Measurements from ENCODE around the gene ARHGEF38.

Gene ARHGEF38, protein sequence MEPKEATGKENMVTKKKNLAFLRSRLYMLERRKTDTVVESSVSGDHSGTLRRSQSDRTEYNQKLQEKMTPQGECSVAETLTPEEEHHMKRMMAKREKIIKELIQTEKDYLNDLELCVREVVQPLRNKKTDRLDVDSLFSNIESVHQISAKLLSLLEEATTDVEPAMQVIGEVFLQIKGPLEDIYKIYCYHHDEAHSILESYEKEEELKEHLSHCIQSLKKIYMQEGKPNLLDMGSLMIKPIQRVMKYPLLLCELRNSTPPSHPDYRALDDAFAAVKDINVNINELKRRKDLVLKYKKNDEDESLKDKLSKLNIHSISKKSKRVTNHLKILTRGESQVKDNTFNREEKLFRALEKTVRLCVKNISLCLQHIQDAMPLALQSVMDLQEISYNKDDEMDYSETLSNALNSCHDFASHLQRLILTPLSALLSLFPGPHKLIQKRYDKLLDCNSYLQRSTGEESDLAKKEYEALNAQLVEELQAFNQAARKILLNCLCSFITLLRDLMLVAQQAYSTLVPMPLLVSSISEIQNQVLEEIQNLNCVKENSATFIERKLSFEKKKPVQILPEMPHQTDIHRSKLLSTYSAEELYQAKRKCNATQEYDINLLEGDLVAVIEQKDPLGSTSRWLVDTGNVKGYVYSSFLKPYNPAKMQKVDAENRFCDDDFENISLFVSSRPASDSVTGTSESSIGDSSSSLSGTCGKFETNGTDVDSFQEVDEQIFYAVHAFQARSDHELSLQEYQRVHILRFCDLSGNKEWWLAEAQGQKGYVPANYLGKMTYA

DNA sequence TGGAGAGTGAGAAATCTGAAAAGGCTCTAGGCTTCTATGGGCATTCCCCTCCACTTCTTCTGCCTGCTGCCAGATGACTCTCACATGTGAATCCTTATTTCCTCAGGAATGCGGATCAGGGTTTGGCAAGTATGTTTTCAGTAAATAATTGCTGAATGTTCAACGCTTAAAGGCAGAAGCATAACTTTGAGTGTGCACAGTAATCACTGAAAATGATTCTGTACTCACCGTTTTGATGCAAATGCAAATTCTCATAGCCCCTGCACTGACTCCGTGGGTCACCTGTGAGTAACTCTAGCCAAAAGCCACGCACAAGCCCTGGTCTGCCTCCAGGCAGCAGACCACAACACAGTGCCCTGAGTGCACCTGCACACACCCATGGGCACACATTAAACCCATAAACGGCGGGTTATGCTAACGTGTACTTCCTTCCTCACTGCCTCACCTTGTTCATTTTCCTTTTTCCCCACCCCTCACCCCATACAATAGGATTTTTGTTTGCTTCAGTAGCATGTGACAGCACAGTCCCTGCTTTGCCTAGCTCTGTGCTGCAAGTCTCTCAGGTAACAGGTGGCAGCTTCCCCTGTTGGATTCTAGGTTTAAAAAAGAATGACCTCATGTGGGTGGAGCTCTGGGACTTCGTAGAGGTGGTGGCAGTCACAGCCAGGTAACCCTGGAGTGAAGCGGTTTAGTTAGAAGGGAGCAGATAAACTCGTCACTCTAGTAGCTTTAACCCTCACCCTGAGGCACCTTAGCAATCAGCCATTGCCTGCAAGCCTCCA is at the start of gene ARHGEF38:
ARHGEF38 (plus strand) TSS at position 656 of the 782 bp plus-strand sequence. CDS start 146 bp downstream, outside the sequence.
- no peak for TF ChIP-seq POLR2A (IDR thresholded peaks at IDR 0.05; ENCODE audit: low read depth, low read length)
- FAIRE-seq = no peak

DNA sequence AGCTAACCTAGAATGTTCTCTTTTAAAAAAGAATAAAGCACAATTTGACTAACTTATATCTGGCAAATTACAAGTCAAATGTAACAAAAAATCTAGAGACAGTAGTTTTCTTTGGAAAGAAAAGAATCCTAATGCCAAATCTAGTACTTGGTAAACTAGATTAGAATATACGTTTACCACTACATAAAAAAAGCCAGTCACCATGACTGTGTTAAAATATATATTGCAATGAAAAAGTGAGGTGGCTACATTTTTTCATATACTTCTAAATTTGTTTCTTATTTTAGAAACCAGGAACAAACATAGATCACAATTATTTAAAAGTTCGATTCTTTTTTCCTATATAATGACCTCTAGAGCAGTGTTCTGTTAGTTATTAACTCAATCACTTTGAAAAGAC is 48.9 kb upstream of the ARHGEF38 start:
- TF ChIP-seq POLR2A (IDR thresholded peaks at IDR 0.05; ENCODE audit: low read depth, low read length) = no peak
- no peak for DNase-seq (ENCODE audit: insufficient read length, low spot score)
- FAIRE-seq = no peak

More for the DNA sequence above, at the start of gene ARHGEF38:
- no peak for DNase-seq (ENCODE audit: insufficient read length, low spot score)

DNA sequence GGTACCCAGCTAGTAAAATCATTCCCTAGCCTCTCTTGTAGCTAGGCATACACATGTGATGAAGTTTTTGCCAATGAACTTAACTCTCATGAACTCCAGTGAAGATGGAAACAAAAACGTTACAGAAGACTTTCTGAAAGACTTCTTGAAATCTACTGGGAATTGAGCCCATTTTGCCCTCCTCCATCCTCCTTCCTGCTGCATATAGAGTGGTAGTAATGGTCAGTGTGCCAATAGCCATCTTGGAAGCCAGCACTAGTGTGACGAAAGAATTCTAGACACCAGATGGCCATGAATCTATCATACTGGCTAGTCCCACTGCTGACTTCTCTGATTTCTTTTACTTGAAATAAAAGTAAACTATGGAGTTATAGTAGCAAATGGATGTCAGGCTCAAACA is 47.7 kb upstream of the ARHGEF38 start:
- FAIRE-seq (no peak), DNase-seq (ENCODE audit: insufficient read length, low spot score) (no peak)
- TF ChIP-seq POLR2A (IDR thresholded peaks at IDR 0.05; ENCODE audit: low read depth, low read length) = no peak

DNA sequence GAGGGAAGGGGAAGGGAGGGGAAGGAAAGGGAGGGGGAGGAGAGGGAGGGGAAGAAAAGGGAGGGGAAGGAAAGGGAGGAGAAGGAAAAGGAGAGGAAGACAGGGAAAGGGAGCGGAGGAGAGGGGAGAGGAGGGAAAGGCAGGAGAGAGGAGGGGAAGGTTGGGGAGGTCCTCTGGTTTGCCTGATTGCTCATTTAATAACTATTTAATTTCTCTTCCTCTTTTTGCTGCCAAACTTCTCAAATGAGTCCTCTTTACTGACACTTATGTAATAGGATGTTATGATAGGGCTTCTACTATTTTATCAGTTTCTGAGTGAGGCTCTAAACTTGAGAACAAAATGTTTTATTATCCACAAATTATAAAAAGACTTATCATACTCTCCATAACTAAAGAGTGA is 43.1 kb upstream of the ARHGEF38 start:
- no peak for FAIRE-seq
- DNase-seq (ENCODE audit: insufficient read length, low spot score) = no peak
- no peak for TF ChIP-seq POLR2A (IDR thresholded peaks at IDR 0.05; ENCODE audit: low read depth, low read length)

- TF ChIP-seq POLR2A (IDR thresholded peaks at IDR 0.05; ENCODE audit: low read depth, low read length) = no peak
- FAIRE-seq (no peak), DNase-seq (ENCODE audit: insufficient read length, low spot score) (no peak)
These were observed 42.7 kb upstream of the ARHGEF38 start for GRCh38 chr4:105509714-105510113.

DNA sequence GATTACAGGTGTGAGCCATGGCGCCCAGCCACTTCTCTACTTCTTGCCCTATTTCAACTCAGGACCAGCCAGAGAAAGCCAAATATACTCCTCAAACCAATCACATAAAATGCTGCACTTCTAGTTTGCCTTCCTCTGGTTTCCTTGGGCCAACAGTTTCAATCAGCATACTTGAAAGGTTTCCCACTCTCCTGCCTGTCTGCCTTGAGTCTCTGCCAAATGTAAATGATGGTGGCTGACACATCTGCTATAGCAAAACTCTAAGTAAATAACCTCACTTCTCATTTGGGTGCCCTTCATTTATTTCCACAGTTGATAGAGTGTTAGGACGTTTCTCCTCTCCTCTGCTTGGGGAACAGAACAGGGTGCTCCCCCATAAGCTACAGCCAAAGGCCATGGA is 42.2 kb upstream of the ARHGEF38 start:
- TF ChIP-seq POLR2A (IDR thresholded peaks at IDR 0.05; ENCODE audit: low read depth, low read length) = no peak
- FAIRE-seq = no peak
- DNase-seq (ENCODE audit: insufficient read length, low spot score) = no peak

DNA sequence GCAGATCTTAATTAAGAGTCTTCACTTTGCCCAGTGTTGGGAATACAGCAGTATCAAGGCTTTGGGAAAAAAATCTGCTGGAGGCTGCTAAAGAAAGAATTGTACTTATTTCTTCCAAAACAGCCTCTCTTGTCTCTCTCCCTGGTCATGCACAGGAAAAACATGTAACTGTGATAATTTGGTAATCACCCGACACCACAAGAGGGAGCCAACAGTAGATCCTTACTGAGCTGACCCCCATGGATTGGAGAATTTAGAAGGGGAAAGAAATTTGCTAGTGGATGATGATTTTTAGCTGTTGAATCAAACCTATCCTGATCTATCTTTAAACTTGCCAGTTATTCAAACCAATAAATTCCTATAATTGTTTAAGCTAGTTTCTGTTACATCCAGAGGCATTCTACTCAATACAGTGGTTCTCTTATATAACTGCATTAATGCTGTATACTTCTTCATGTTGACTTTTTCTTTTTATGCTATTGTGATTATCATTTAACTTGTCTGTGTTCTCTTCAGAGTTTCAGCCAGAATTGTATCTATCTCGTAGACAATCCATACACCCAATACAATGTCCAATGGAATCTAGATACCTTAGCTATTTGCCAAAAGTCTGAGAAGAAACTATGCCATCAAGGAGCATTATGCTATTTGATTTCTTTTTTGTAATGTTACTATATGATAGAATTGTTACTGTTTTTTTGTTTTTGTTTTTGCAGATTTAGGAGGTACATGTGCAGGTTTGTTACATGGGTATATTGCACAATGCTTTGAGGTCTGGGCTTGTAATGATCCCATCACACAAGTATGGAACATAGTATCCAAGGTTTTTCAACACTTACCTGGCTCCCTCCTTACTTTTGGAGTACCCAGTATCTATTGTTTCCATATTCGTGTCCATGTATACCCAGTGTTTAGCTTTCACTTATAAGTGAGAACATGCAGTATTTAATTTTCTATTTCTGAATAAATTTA is 31.3 kb upstream of the ARHGEF38 start:
- TF ChIP-seq POLR2A (IDR thresholded peaks at IDR 0.05; ENCODE audit: low read depth, low read length) = no peak
- FAIRE-seq = no peak
- DNase-seq (ENCODE audit: insufficient read length, low spot score) = peak; percentile 5

DNA sequence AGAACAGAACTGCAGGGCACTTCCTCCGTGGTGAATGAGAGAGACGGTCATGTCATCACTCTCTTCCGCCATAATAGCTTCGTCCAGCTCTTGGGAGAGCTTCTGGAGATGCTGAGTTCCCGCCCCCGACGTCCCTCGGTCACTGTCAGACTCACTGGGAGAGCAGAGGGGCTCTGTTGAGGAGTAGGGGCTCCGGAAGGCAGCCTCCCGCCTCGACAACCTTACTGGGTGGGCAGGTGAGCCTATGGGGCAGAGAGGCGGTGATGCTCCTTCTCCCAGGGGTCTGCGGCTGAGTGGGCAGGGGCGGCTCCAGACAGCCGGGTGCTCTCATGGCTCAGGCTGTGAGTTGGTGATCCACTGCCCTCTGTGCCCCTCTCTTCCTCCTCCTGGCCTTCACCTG is 25.8 kb upstream of the ARHGEF38 start:
- TF ChIP-seq POLR2A (IDR thresholded peaks at IDR 0.05; ENCODE audit: low read depth, low read length) = no peak
- no peak for FAIRE-seq
- DNase-seq (ENCODE audit: insufficient read length, low spot score) = no peak

DNA sequence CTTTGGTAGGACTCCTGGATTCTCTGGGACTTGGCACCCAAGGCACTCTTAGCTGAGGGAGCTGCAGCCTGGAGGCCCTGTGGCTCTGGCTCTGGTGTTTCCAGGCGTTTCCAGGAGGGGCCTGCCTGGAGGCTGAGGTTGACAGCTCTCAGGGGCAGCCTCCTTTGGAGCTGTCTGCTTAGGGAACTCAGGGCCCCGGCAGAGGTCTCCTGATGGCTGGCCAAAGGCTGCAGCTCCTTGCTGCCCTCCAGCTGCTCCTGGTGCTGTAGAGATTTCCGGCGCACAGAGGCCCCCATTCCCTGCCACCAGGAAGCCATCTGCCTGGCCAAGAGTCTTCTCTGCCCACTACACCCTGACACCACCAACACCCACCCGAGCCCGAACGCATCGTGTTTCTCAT is 25.3 kb upstream of the ARHGEF38 start:
- DNase-seq (ENCODE audit: insufficient read length, low spot score) = no peak
- no peak for TF ChIP-seq POLR2A (IDR thresholded peaks at IDR 0.05; ENCODE audit: low read depth, low read length)
- no peak for FAIRE-seq

DNA sequence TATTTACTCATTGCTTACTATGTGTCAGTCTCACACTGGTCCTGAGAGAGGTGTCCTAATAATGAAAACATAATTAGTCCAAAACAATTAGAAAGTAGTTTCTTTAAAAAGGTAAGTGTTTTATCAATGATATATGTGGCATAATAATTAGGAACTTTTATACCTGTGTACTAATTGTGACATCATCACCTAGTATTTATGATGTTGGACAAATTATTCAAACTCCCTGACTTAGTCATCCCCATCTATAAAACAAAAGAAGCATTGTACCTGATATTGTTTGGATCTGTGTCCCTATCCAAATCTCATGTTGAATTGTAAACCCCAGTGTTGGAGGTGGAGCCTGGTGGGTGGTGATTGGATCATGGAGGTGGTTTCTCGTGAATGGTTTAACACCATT is 15.8 kb upstream of the ARHGEF38 start:
- FAIRE-seq = no peak

GRCh38 chr4:105541420-105541819 is 11.0 kb upstream of the ARHGEF38 start:
- DNase-seq (ENCODE audit: insufficient read length, low spot score) = no peak
- TF ChIP-seq POLR2A (IDR thresholded peaks at IDR 0.05; ENCODE audit: low read depth, low read length) = no peak
- FAIRE-seq = no peak

More for the DNA sequence above, 15.8 kb upstream of the ARHGEF38 start:
- TF ChIP-seq POLR2A (IDR thresholded peaks at IDR 0.05; ENCODE audit: low read depth, low read length) = no peak
- DNase-seq (ENCODE audit: insufficient read length, low spot score) = no peak

- no peak for TF ChIP-seq POLR2A (IDR thresholded peaks at IDR 0.05; ENCODE audit: low read depth, low read length)
- no peak for FAIRE-seq
- DNase-seq (ENCODE audit: insufficient read length, low spot score) = no peak
These were observed 10.4 kb upstream of the ARHGEF38 start for GRCh38 chr4:105542039-105542438.

GRCh38 chr4:105543346-105543745 is 9.1 kb upstream of the ARHGEF38 start:
- DNase-seq (ENCODE audit: insufficient read length, low spot score) = no peak
- TF ChIP-seq POLR2A (IDR thresholded peaks at IDR 0.05; ENCODE audit: low read depth, low read length) = no peak
- FAIRE-seq = no peak
